ENCODE results near the gene NOL12.

Gene NOL12, protein sequence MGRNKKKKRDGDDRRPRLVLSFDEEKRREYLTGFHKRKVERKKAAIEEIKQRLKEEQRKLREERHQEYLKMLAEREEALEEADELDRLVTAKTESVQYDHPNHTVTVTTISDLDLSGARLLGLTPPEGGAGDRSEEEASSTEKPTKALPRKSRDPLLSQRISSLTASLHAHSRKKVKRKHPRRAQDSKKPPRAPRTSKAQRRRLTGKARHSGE

DNA sequence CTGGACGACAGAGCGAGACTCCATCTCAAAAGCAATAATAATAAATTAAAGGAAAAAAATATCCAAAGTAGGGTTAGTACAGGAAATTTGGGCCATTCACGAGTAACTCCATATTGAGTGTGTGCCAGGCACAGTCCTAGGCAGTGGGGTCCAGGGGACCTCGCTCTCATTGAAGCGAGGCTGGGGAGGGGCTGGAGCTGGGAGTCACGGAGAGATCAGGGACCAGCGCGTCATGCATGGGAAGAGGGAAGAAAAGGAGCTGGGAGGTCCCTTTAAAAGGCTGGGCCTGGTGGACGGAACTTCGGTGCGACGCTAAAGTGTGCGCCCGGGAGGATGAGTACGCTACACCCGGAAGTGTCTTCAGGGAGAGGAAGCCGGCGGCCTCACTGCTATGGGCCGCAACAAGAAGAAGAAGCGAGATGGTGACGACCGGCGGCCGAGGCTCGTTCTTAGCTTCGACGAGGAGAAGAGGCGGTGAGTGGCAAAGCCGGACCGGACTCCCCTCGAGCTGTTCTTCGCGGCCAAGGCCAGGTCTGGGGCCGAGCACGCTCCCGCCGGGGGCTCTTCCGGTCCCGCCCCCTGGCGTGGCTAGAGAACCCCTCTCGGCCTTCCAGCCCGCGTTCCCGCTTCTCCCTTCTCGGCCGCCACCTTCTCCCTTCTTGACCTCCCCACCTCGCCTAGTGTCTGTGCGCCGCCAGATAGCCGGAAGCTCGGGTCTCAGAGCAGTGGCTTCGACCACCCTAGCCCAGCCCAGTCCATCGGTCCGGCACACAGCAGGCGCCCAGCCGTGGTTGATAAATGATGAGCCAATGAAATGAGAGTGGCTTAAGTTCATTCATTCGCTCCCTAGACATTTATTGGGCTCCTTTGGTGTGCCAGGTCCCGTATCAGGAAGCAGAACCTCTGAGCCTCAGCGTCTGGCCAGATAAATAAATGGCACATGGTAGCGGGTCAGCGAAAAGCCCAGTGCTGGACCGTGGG, at the start of gene NOL12:
TSS of gene NOL12 (plus strand) at position 342 of the 981 bp plus-strand sequence. CDS start at position 392, 50 bp downstream.
- H3K36me3 Mint-ChIP-seq (ENCODE audit: low read depth) = peaks cover 27% of the 10 kb centered on the region
- H3K27ac Mint-ChIP-seq = peak within 1 kb of the TSS; percentile 96
- H3K9me3 Mint-ChIP-seq = no peaks in the 10 kb centered on the region
- no peaks in the 10 kb centered on the region for H3K27me3 Mint-ChIP-seq
- H3K4me3 Mint-ChIP-seq = peak within 1 kb of the TSS; percentile 94
- H3K4me1 Mint-ChIP-seq (ENCODE audit: low read depth) = peaks cover 37% of the 10 kb centered on the region

DNA sequence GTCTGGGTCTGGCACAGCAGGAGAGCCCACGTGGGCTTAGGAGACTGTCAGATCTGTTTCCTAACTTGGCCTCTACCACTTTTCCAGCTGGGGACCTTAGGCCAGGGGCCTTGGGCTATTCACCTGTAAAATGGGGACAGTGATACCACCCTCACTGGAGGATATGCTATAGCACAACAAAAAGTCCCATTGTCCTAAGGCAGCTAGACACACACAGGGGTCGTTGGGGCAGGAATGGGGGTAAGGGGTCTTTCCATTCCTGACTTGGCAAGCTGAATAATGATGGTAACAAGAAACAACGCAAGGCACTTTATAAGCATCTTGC, 49.2 kb upstream of the NOL12 start:
- H3K27ac Mint-ChIP-seq = peak overlapping the region; percentile 85
- H3K27me3 Mint-ChIP-seq = no peaks in the 10 kb centered on the region
- peaks cover 78% of the 10 kb centered on the region for H3K4me1 Mint-ChIP-seq (ENCODE audit: low read depth)
- no peak overlapping the region for H3K4me3 Mint-ChIP-seq
- peaks cover 2% of the 10 kb centered on the region for H3K36me3 Mint-ChIP-seq (ENCODE audit: low read depth)
- no peaks in the 10 kb centered on the region for H3K9me3 Mint-ChIP-seq

DNA sequence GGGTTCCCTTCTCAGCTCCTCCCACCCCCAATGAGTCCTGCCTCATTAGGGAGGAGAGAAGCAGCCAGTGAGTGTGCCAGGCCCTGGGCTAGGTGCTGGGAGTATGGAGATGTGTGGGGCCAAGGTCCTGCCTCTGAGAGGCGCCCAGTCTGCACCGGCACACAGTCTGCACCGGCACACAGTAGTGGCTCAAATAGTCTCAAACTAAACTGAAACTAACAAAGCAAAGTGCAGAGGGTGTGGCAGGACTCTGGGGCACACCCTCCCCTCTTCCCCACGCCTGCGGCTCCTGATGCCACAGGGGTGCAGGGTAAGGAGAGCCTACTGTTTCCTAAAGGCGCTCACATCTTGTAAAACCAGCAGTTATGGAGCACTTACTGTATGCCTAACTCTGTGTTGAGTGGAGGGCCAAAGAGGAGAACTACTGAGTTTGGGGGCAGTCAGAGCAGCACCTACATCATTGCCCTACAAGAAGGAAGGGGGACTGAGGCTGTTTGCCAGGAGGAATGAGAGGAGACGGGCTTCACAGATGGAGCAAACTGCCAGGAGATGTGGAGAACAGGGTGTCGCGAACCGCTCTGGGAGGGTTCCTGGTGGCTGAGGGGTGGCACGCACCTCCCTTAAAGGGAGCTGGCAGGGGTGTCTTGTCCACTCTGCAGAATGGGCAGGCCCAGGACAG, 47.6 kb upstream of the NOL12 start:
- Mint-ChIP-seq H3K27ac (peak overlapping the region; percentile 53), H3K9me3 (no peaks in the 10 kb centered on the region), H3K36me3 (ENCODE audit: low read depth) (peaks cover 11% of the 10 kb centered on the region), H3K4me3 (peak overlapping the region; percentile 92), H3K4me1 (ENCODE audit: low read depth) (peaks cover 70% of the 10 kb centered on the region), H3K27me3 (no peaks in the 10 kb centered on the region)

DNA sequence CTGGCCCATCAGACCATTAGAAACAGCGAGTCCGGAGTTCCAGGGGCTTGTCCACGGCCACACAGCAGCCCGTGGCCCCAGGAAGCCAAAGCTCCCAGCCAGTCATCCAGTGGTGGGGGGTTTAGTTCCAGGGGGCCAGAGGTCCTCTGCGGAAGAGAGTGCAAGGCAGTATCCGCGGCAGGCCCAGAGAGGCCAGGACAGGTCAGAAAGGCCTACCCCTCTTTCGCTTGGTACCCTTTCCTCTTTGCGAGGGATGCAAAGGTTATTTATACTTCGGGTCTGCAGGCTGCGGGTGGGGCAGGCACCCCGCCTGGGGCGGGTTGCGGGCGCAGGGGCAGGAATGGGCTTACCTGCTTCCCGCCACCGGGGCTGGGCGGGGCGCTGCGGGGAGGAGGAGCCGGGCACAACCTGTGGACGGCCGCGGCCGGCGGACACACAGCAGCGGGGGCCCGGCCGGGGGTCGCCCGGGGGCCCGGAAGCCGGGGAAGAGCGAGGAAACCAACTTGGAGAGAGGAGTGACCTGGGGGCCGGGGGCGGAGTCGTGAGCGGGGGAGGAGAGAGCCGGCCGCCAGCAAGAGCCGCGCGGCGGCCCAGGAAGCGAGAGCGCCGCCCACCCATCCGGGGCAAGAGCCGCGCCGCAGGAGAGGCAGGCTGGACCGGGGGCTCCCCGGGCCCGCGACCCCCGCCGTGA, 46.9 kb upstream of the NOL12 start, which contains the start of gene SH3BP1:
TSS of gene SH3BP1 (plus strand) at position 600 of the 691 bp plus-strand sequence. CDS start 119 bp downstream, outside the sequence.
- Mint-ChIP-seq H3K27ac (peak within 1 kb of the TSS; percentile 95), H3K4me3 (peak within 1 kb of the TSS; percentile 92), H3K27me3 (no peaks in the 10 kb centered on the region), H3K4me1 (ENCODE audit: low read depth) (peaks cover 68% of the 10 kb centered on the region), H3K9me3 (no peaks in the 10 kb centered on the region), H3K36me3 (ENCODE audit: low read depth) (peaks cover 15% of the 10 kb centered on the region)

DNA sequence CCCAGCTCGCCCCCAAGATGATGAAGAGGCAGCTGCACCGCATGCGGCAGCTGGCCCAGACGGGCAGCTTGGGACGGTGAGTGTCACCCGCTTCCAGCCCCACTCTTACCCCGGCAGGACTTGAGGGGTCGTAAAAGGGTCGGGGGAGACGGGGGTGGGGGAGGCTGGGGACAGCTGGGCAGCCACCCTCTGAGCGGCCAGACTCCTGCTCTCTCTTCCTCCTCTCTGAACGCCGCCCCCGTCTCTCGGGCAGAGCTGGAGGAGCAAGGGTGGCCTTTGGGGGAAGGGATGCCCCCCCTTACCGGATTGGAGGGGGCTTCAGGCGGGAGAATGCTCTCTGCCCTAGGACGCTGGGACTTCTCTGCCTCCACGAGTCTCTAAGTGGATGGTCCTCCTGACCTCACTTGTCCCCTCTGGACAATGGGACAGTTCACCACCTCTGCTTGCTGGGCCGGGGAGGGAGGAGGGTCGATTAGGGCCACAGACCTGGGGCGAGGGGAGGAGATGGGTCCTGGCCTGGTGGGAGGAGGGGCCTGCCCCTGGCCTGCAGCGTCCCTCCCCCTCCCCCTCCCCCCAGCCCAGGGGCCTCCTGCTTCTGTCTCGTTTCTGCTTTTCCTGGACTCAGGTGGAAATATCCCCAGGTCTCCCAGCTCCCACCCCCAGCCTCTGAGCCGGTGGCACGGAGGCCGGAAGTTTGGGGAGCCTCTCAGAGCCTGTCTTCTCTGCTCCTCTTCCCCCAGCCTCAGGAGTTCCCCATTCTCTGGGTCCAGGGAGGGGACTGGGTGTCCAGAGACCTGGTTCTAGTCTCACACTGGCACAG, 46.2 kb upstream of the NOL12 start:
- peak overlapping the region; percentile 95 for H3K27ac Mint-ChIP-seq
- peak overlapping the region; percentile 92 for H3K4me3 Mint-ChIP-seq

DNA sequence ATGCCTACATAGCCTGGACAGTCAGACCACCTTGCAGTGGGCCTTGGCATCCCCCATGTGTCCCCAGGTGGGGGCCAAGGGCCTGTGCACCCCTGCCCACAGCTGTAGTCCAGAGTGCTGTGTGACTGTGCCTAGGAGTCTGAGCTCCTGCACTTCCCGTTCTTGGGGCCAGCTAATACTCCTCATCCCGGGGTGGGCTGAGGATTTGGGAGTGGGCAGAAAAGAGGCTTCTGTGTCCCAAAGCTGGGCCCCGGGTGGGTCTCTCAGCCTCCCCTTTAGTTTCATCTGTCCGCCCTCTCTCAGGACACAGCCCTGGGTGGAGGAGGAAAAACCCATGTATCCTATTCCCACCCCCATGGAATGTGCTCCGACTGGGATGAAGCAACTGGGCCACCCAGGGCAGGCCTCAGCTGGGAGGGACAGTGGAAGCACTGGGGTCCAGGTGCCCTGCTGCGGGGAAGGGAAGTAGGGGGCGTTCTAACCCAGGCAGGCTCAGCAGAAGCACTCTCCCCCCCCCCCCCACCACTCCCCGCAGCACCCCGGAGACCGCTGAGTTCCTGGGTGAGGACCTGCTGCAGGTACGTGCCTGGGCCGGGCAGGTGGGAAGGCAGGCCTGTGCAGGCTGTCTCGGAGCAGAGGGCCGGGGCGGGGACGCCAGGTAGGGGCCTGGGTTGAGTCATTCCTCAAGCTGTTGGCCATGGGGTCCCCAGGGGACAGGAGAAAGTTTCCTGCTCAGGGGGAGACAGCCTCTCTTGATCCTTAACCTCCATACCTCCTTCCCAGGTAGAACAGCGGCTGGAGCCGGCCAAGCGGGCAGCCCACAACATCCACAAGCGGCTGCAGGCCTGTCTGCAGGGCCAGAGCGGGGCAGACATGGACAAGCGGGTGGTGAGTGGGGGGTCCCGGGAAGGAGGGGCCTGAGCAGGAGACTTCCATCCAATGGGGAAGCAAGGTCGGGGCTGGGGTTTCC, 45.3 kb upstream of the NOL12 start:
- peak overlapping the region; percentile 95 for H3K27ac Mint-ChIP-seq
- no peaks in the 10 kb centered on the region for H3K27me3 Mint-ChIP-seq
- peaks cover 51% of the 10 kb centered on the region for H3K4me1 Mint-ChIP-seq (ENCODE audit: low read depth)
- peak overlapping the region; percentile 92 for H3K4me3 Mint-ChIP-seq
- H3K9me3 Mint-ChIP-seq = no peaks in the 10 kb centered on the region
- H3K36me3 Mint-ChIP-seq (ENCODE audit: low read depth) = peaks cover 19% of the 10 kb centered on the region

More for the DNA sequence above, 46.2 kb upstream of the NOL12 start:
- H3K4me1 Mint-ChIP-seq (ENCODE audit: low read depth) = peaks cover 60% of the 10 kb centered on the region
- peaks cover 15% of the 10 kb centered on the region for H3K36me3 Mint-ChIP-seq (ENCODE audit: low read depth)
- H3K27me3 Mint-ChIP-seq = no peaks in the 10 kb centered on the region
- no peaks in the 10 kb centered on the region for H3K9me3 Mint-ChIP-seq

DNA sequence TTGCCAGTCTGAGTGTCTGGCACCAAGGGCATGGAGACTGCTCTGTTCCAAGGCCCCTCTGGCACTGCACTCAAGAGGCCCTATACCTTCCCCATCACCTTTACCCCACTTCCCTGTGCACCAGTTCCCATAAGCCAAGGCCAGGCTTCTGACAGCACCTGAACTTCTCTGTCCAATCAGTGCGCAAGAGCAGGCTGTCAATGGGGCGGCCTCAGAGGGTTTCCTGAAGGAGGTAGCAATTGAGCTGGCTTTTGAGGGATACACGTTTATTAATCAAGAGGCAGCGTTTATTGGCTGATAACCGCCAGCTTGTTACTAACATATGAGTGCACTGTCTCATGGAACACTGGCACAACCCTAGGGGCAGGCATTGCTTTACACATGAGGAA, 44.6 kb upstream of the NOL12 start:
- Mint-ChIP-seq H3K27ac (peak overlapping the region; percentile 26), H3K9me3 (no peaks in the 10 kb centered on the region), H3K4me3 (peak overlapping the region; percentile 92), H3K4me1 (ENCODE audit: low read depth) (peaks cover 45% of the 10 kb centered on the region), H3K27me3 (no peaks in the 10 kb centered on the region), H3K36me3 (ENCODE audit: low read depth) (peaks cover 19% of the 10 kb centered on the region)

DNA sequence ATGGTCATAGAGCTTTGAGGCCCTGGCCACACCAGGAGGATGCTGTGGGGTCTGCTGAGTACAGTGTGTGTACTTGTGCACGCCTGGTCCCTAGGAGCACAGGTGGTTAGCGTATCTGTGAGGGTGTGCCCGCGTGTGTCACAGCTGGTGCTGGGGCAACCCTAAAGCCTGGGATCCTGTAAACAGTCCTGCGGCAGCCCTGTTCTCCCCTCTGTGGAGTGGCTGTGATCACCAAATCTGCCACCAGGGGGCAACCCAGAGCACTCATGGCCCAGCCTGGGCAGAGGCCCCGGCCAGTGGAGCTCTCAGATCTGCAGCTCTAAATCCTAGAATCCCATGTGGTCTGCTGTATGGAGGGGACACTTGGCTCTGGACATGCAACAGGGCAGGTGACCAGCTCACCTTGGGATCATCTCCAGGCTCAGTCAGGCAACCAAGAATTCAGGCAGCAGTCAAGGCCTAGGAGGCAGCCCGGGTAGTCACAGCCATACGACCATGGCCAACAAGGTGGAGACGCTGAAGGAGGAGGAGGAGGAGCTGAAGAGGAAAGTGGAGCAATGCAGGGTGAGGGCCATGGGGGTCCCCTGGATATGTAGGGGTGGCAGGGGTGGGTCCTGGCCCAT, 42.8 kb upstream of the NOL12 start:
- Mint-ChIP-seq H3K27ac (peak overlapping the region; percentile 36), H3K4me3 (no peak overlapping the region), H3K27me3 (no peaks in the 10 kb centered on the region), H3K4me1 (ENCODE audit: low read depth) (peaks cover 27% of the 10 kb centered on the region), H3K9me3 (no peaks in the 10 kb centered on the region), H3K36me3 (ENCODE audit: low read depth) (peaks cover 26% of the 10 kb centered on the region)

DNA sequence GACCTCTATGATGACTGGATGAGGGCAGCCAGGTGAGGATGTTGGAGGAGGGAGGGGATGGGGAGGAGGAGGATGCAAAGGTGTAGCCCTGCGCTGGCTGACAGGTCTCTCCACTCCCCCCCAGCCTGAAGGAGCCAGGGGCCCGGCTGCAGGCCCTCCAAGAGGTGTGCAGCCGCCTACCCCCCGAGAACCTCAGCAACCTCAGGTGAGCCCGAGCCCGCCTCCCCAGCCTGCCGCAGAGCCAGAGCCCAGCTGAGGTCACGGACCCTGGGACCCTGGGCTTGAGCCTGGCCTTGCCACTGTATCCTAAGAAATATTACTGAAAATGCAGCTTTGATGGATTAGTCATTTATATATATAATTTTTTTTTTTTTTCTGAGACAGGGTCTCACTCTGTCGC, 38.8 kb upstream of the NOL12 start:
- H3K4me1 Mint-ChIP-seq (ENCODE audit: low read depth) = peaks cover 10% of the 10 kb centered on the region
- no peak overlapping the region for H3K4me3 Mint-ChIP-seq
- peaks cover 45% of the 10 kb centered on the region for H3K36me3 Mint-ChIP-seq (ENCODE audit: low read depth)
- no peaks in the 10 kb centered on the region for H3K9me3 Mint-ChIP-seq
- no peak overlapping the region for H3K27ac Mint-ChIP-seq
- H3K27me3 Mint-ChIP-seq = no peaks in the 10 kb centered on the region

DNA sequence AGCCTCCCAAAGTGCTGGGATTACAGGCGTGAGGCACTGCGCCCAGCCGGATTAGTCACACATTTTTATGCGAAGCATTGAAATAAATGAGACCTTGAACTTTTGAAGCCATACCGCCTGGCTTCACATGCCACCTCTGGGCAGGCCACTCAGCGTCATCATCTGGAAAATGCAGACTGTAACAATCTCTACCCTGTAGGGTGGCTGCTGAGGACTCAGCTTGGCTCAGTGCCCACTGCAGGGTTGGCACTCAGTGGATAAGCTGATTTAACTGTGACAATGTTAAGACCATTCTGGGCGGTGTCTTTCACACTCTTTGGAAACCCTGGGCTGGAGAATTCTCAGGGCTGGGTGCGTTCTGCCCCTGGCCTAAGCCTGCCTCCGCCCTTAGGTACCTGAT, 38.2 kb upstream of the NOL12 start:
- Mint-ChIP-seq H3K4me3 (no peak overlapping the region), H3K27ac (no peak overlapping the region), H3K36me3 (ENCODE audit: low read depth) (peaks cover 44% of the 10 kb centered on the region), H3K4me1 (ENCODE audit: low read depth) (peaks cover 10% of the 10 kb centered on the region), H3K27me3 (no peaks in the 10 kb centered on the region), H3K9me3 (no peaks in the 10 kb centered on the region)

DNA sequence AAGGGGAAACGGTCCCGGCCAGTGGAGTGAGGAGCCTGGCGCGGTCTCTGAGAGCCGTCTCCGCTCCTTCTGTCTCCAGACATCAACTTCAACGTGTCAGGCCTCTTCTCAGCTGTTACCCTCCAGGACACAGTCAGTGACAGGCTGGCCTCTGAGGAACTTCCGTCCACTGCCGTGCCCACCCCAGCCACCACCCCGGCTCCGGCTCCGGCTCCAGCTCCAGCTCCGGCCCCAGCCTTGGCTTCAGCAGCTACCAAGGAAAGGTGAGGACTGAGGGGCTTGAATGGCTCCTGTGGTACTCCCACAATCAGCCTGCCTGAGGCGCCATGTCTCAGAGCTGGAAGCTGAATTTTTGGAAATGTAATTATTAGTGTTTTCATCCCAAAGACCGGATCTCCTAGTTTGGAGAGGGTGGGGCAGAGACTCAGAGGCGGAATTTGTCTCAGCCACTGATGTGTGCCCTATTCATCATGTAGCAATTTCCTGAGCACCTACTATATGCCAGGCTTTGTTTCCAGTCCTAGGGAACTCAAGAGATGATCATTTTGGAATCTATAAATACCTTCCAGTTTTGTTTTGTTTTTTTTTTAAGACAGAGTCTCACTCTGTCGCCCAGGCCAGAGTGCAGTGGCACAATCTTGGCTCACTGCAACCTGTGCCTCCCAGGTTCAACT, 35.5 kb upstream of the NOL12 start:
- Mint-ChIP-seq H3K27ac (no peak overlapping the region), H3K9me3 (no peaks in the 10 kb centered on the region), H3K27me3 (no peaks in the 10 kb centered on the region), H3K4me1 (ENCODE audit: low read depth) (no peaks in the 10 kb centered on the region), H3K36me3 (ENCODE audit: low read depth) (peaks cover 39% of the 10 kb centered on the region), H3K4me3 (no peak overlapping the region)

DNA sequence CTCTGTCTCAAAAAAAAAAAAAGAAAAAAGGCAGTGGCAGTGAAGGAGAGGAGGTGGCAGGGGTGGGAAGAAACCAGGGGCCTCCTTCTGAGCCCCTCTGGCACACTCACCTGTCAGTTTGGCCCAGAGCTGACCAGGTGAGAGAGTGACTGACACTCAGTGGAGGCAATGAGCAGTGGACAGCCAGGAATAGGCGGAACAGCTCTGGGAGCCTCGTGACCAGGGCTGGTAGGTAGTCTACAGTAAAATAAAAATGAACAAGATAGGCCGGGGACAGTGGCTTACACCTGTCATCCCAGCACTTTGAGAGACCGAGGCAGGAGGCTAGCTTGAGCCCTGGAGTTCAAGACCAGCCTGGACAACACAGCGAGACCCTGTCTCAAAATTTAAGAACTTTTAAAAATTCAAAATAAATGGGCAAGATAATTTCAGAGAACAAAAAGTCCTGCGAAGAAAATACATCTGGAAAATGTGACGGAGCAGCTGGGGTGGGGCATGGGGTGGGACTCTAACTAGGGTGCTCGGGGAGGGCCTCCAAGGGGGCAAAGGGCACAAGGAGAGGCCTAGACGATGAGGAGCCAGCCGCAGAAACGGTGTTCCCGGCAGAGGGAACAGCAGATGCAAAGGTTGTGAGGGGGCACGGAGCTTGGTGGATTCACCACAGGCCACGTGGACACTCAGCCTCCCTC, 31.4 kb upstream of the NOL12 start:
- Mint-ChIP-seq H3K9me3 (no peaks in the 10 kb centered on the region), H3K27ac (peak overlapping the region; percentile 33), H3K4me3 (no peak overlapping the region), H3K27me3 (no peaks in the 10 kb centered on the region), H3K36me3 (ENCODE audit: low read depth) (peaks cover 27% of the 10 kb centered on the region), H3K4me1 (ENCODE audit: low read depth) (peaks cover 15% of the 10 kb centered on the region)

Data from stimulated activated naive CD8-positive, alpha-beta T cell treated with anti-CD3 and anti-CD28 coated beads, Interleukin-15, Interleukin-2, amounts not matched to agents 100 ng/mL and 50 ng/mL, for 24 hours (primary cell).